GM18517 (cell line): Measurements from ENCODE around the gene C19orf25.
"Not testable (repeated sequence)": the region's sequence is repeated elsewhere in the genome, so short reads cannot be mapped to it uniquely, and the experiment has no call there.

Experiments used
- ATAC-seq: cut with Tn5 transposase; IDR thresholded peaks from one replicate; pipeline ENCODE4 v1.9.1; 2021; ENCODE audit warnings: mild to moderate bottlenecking, moderate library complexity; ENCODE audit not compliant: unreplicated experiment

Gene C19orf25

GRCh38 chr19:1512671-1513498, 33.9 kb upstream of the C19orf25 start, which contains the start of gene ADAMTSL5:
Gene ADAMTSL5, minus strand, starts transcription at chr19:1513019. Its CDS starts 2,076 bp downstream, at chr19:1510943.
- ATAC-seq = no peak

GRCh38 chr19:1511318-1512317, 32.6 kb upstream of the C19orf25 start:
- no peak for ATAC-seq

GRCh38 chr19:1510807-1511206, 31.8 kb upstream of the C19orf25 start:
- ATAC-seq = no peak

- ATAC-seq = no peak
Measured at GRCh38 chr19:1510442-1510806, 31.4 kb upstream of the C19orf25 start.

GRCh38 chr19:1509602-1510441, 30.8 kb upstream of the C19orf25 start:
- no peak for ATAC-seq

DNA sequence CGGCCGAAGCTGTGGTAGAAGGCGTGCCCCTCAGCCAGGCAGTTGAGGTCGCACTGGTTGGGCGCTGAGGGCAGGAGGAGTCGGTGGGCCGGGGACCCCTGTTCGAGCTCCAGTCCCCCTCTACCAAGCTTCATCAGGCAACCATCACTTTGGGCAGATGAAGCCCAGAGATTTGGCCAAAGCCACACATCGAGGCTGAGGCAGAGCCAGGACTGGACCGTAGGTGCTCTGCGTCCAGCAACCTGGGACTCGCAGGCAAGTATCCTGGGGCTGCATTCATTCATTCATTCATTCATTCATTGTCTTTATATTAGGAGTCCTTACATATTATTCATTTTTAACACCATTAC, 29.5 kb upstream of the C19orf25 start:
- ATAC-seq = no peak

GRCh38 chr19:1507763-1508506, 28.9 kb upstream of the C19orf25 start:
- ATAC-seq = no peak

DNA sequence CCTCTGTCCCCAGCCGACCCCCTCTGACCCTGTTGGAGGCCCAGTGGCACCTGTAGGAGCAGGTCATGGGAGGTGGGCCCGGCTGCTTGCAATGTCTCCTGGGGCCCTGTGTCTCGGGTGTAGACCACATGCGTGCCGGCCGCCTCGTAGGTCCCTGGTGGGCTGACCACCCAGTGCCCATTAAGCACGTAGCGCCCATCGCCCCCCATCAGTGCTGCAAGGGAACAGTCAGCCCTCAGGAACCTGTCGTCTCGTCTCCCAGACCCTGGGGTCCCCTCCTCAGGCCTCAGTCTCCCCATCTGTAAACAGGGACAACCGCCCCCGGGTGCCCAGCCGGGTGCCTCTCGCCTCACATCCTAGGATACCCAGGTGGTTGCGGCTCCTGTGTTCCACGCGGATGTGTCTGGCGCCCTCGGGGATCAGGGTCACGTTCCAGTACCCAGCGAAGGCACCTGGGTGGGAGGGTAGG, 28.2 kb upstream of the C19orf25 start:
- ATAC-seq = no peak

GRCh38 chr19:1505991-1506881, 27.2 kb upstream of the C19orf25 start:
- ATAC-seq = no peak

GRCh38 chr19:1505012-1505411, 26.0 kb upstream of the C19orf25 start:
- no peak for ATAC-seq

DNA sequence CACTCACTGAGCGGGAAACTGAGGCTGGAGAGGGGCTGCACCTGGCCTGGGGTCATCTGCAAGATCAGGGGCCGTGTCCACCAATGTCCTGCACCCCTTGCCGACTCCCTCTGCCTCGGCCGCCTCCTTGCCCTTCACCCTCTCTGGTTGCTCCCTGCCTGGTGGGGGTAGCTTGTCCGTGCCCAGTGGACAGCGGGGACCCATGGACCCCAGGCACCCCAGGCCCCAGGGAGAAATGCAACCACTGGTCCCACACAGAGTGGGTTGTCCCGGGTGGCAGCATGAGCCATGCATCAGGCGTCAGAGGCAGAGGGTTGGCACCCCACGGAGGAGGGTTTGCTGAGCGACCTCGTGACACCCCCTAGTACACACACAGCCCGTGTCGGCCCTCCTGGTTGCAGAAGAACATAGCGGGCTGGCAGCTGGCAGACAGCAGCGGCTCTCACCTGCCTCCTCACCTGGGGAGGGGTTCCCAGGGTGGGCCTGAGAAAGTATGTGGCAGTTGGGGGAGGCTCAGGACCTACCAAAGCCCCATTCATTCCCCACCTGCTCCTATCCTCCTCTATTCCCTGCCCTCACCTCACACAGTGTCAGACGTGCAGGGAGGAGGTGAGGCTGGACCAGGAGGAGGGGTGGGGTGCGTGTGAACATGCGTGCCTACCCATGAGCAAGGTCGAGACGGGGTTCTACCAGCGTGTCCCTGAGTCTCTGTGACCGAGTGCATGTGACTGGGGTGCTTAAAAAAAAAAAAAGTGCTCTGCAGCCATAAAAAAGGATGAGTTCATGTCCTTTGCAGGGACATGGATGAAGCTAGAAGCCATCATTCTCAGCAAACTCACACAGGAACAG, 25.1 kb upstream of the C19orf25 start:
- ATAC-seq = no peak

DNA sequence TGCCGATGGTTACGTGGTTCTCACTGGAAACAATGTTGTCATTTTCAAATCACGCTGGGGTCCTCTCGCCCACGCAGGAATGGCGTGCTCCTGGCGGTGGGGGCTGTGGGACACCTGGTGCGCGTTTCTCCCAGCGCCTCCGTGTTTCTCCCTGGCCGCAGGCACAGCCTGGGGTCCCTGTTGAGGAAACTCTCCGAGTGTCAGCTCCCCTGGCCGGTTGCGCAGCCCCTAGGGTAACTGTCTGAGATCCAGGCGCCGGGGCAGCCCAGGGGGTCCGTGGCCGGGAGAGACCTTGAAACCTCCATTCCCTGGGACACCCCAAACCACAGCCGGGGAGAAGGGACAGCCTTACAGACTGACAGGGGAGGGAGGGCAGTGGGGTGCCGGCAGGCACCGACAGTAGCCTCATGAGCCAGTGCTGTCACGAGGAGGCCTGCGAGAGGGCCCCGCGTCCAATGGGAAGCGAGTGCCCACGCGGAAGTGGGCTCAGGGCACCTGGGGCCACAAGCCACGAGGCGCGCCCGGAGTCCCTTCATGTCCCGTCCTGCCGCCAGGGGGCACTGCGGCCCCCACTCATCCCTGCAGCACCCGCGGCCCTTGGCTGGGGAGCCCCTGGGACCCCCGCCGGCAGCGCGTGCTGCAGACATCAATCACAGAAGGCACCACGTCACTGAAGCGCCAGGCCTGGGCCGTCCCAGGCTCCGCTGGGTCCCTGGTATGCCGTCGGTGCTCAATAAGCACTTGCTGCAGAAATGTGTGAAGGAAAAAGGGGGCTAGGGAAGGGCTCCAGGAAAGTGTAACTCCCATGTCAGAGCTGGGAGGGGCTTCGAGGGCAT, 24.3 kb upstream of the C19orf25 start:
- no peak for ATAC-seq

DNA sequence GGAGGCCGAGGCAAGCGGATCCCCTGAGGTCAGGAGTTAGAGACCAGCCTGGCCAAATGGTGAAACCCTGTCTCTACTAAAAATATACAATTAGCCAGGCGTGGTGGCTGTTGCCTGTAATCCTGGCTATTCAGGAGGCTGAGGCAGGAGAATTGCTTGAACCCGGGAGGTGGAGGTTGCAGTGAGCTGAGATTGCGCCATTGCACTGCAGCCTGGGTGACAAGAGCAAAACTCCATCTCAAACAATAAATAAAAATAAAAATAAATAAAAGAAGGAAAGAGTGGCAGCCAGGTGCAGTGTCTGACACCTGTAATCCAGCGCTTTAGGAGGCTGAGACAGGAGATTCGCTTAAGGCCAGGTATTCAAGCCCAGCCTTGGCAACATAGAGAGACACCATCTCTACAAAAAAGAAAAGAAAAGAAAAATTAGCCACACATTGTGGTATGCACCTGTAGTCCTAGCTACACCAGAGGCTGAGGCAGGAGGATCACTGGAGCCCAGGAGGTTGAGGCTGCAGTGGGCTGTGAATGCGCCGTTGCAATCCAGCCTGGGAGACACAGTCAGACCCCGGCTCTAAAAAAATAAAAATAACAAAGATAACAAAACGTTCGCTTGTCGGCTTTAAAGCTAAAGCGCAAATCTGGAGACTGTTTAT, 23.5 kb upstream of the C19orf25 start:
- no peak for ATAC-seq

DNA sequence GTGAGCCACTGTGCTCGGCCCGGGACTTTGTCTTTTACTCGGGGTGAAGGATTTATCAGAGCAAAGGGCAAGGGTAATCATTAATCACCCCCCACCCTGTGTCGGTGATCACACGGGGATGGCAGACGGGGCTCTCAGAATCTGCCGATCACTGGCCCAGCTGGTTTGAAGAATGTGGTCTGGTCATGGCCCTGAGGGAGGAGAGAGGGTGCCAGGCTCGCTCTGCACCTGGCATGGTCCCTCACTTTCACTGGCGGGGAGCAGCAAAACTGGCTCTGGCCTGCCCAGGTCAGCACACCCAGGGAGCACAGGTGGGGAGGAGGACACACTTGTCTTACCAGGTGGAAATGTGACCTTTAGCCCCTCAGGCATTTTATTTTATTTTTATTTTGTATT, 22.2 kb upstream of the C19orf25 start:
- no peak for ATAC-seq

DNA sequence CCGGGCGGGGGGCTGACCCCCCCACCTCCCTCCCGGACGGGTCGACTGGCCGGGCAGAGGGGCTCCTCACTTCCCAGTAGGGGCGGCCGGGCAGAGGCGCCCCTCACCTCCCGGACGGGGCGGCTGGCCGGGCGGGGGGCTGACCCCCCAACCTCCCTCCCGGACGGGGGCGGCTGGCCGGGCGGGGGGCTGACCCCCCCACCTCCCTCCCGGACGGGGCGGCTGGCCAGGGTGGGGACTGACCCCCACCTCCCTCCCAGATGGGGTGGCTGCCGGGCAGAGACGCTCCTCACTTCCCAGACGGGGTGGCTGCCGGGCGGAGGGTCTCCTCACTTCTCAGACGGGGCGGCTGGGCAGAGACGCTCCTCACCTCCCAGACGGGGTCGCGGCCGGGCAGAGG, 20.2 kb upstream of the C19orf25 start:
- ATAC-seq = not testable (repeated sequence)

DNA sequence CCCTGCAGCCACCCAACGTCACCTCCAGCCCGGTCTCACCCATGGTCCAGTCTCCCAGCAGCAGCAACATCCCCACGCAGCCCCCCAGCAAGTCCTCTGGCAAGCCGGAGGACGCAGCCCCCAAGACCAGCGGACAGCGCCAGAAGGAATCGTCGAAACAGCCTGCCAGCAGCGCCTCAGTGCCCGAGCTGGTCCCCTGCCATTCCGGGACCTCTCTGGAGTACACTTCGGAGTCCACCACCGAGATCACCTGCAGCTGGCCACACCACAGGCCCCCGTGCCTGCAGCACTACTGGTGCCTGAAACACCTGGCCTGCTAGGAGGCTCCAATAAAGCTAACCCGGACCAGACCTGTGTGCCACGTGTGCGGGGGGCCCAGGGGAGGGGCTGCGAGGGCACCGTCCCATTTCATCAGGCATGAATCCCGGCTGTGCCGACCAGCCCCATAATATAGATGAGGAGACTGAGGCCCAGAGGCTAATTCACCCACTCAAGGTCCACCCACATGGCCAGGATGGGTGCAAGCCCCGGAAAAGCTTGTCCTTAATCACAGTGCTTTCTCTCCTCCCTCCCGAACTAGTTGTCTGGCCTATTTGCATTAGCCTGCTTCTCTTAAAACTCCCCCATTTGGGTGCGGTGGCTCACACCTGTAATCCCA, 18.7 kb upstream of the C19orf25 start:
- ATAC-seq = no peak
